HG03520 (cell line): Measurements from ENCODE around the gene NXF1.

Source experiments
- ATAC-seq: cut with Tn5 transposase; IDR thresholded peaks from one replicate; pipeline ENCODE4 v1.9.1; 2021; ENCODE audit warnings: mild to moderate bottlenecking, moderate library complexity; ENCODE audit not compliant: unreplicated experiment

Gene NXF1

GRCh38 chr11:62747475-62748160 lies 57.6 kb downstream of the NXF1 start:
- ATAC-seq, result no peak
